ENCODE results near the gene AP1G2. TPM values are rescaled to one million over a fixed set of nuclear protein-coding genes. Genes with fewer than 3 reads are reported as not detected.

AP1G2 gene
- total and polyA plus RNA-seq, 2 of the 13 experiments (the other 11 are each of a cell fraction or from before 2014, with no cell fraction given), result 96.9 to 611 TPM

DNA sequence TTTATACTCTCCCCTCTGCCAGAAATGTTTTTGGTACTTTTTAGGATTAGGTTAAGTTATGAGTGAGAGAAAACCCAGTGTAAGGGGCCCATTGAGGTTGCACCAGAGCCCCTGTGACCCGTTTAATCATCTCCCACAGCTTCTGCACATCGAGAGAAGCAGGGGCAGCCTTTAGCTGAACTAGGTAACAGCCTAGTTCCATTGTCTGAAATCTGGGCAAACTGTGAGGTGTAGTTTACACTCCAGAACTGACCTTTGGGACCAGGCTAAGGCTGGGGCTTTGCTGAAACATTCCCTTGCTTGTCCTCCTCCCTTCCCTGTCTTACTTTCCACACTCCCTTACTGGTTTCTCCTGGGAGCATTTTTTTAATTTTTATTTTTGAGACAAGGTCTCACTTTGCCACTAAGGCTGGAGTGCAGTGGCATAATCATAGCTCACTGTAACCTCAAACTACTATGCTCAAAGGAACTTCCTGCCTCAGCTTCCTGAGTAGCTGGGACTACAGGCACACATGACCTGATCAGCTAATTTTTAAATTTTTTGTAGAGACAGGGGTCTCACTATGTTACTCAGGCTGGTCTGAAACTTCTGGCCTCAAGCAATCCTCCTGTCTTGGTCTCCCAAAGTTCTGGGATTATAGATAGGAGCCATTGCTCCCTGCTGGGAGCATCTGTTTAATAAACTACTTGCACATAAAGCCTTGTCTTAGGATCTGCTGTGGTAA lies 42.7 kb upstream of the AP1G2 start (continued):
- TF ChIP-seq ZNF142 (CRISPR knock-in tag; IDR thresholded peaks at IDR 0.05), result peak; percentile 91
- 0 out of 2 replicates have a peak, but pooled peaks have one; percentile 47 for TF ChIP-seq ZNF589 (CRISPR knock-in tag; conservative IDR thresholded peaks at IDR 0.05)
- TF ChIP-seq KLF9 (CRISPR knock-in tag; IDR thresholded peaks at IDR 0.05; ENCODE audit: low read depth), result no peak
- no peak for TF ChIP-seq ZNF724P (CRISPR knock-in tag; IDR thresholded peaks at IDR 0.05; ENCODE audit: borderline replicate concordance)
- peak; percentile 66 for TF ChIP-seq ZNF30 (CRISPR knock-in tag; IDR thresholded peaks at IDR 0.05)
- peak; percentile 89 for TF ChIP-seq ZMYM3 (CRISPR knock-in tag; IDR thresholded peaks at IDR 0.05)
- TF ChIP-seq TFDP2 (CRISPR knock-in tag; IDR thresholded peaks at IDR 0.05), result 0 out of 2 replicates have a peak, but pooled peaks have one; percentile 4
- TF ChIP-seq PAX8 (CRISPR knock-in tag; IDR thresholded peaks at IDR 0.05; ENCODE audit: borderline replicate concordance), result no peak
- TF ChIP-seq TMF1 (CRISPR knock-in tag; IDR thresholded peaks at IDR 0.05; ENCODE audit: low read depth), result no peak
- 0 out of 2 replicates have a peak, but pooled peaks have one; percentile 43 for TF ChIP-seq HHEX (CRISPR knock-in tag; IDR thresholded peaks at IDR 0.05)
- TF ChIP-seq FOXO4 (CRISPR knock-in tag; conservative IDR thresholded peaks at IDR 0.05), result peak; percentile 97
- TF ChIP-seq ZNF549 (CRISPR knock-in tag; IDR thresholded peaks at IDR 0.05), result 0 out of 2 replicates have a peak, but pooled peaks have one; percentile 60
- TF ChIP-seq THAP11 (CRISPR knock-in tag; IDR thresholded peaks at IDR 0.05), result peak; percentile 39; the same call in 1 of the 2 replicates
- TF ChIP-seq, protein P1, sequence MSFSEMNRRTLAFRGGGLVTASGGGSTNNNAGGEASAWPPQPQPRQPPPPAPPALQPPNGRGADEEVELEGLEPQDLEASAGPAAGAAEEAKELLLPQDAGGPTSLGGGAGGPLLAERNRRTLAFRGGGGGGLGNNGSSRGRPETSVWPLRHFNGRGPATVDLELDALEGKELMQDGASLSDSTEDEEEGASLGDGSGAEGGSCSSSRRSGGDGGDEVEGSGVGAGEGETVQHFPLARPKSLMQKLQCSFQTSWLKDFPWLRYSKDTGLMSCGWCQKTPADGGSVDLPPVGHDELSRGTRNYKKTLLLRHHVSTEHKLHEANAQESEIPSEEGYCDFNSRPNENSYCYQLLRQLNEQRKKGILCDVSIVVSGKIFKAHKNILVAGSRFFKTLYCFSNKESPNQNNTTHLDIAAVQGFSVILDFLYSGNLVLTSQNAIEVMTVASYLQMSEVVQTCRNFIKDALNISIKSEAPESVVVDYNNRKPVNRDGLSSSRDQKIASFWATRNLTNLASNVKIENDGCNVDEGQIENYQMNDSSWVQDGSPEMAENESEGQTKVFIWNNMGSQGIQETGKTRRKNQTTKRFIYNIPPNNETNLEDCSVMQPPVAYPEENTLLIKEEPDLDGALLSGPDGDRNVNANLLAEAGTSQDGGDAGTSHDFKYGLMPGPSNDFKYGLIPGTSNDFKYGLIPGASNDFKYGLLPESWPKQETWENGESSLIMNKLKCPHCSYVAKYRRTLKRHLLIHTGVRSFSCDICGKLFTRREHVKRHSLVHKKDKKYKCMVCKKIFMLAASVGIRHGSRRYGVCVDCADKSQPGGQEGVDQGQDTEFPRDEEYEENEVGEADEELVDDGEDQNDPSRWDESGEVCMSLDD (CRISPR knock-in tag; IDR thresholded peaks at IDR 0.05; ENCODE audit: borderline replicate concordance), result peak; percentile 46; the same call in 1 of the 2 replicates
- TF ChIP-seq HNF4A (CRISPR knock-in tag; IDR thresholded peaks at IDR 0.05), result peak; percentile 98
